ENCODE measurements around the gene ABCF2. TPM values are rescaled to one million over a fixed set of nuclear protein-coding genes. Genes with fewer than 3 reads are reported as not detected.

ABCF2 gene
- total and polyA plus RNA-seq, 2 donors (not counting 1 experiment from before 2014, with no cell fraction given) = 16.1 to 30.2 TPM

- no peak overlapping the region for H3K27ac Mint-ChIP-seq
- peaks cover 9% of the 10 kb centered on the region for H3K27me3 Mint-ChIP-seq
- peaks cover 8% of the 10 kb centered on the region for H4K20me1 ChIP-seq (ENCODE audit: control insufficient read depth, insufficient read depth, low read length, poor library complexity, severe bottlenecking)
- DNase-seq (peak; percentile 68), ATAC-seq (ENCODE audit: low read depth) (peak; percentile 12)
- no peak overlapping the region for H3K27ac ChIP-seq (ENCODE audit: low read length in 2 of 2)
- 39% methylated on average over 3 of the region's 10 CpGs for WGBS (ENCODE audit: insufficient coverage)
- H3K4me3 Mint-ChIP-seq = peak overlapping the region; percentile 81
- no peak for TF ChIP-seq EZH2 (IDR thresholded peaks at IDR 0.05; ENCODE audit: borderline replicate concordance, insufficient read depth, low read depth, low read length, poor library complexity, severe bottlenecking)
- TF ChIP-seq CTCF (IDR thresholded peaks at IDR 0.05) = peak; percentile 79
- ChIA-PET POLR2A (interaction anchor here (1.7 to 1.8 kb wide), 2 partner anchors 12 to 17 kb away, joined by 6 to 13 read pairs; partner anchors contain the start of genes ABCF2 and CHPF2), CTCF (interaction anchor here (0.8 to 4.2 kb wide), 11 partner anchors 8 to 124 kb away, joined by 3 to 34 read pairs (median 4); partner anchors contain the start of genes ABCF2 and CHPF2)
- no peak overlapping the region for H2AFZ ChIP-seq (ENCODE audit: insufficient read depth, low read depth, low read length, poor library complexity, severe bottlenecking)
- peaks cover 0 to 40% (median 17%) of the 10 kb centered on the region in 4 experiments for H3K27me3 ChIP-seq (replicated peaks in 1 of 4; ENCODE audit: control extremely low read depth in 1 of 4, control insufficient read depth in 3 of 4, insufficient read depth in 4 of 4, low read length in 3 of 4)
- H3K4me2 ChIP-seq (replicated peaks; ENCODE audit: low read depth, low read length, poor library complexity, severe bottlenecking) = peak overlapping the region; percentile 99
- peak overlapping the region; percentile 62 for H3K9ac ChIP-seq (ENCODE audit: low read length)
- no peaks in the 10 kb centered on the region for H3K9me3 Mint-ChIP-seq (ENCODE audit: insufficient read depth)
- H3K4me3 ChIP-seq (ENCODE audit: control extremely low read depth in 1 of 5, extremely low read depth in 1 of 5, insufficient read depth in 1 of 5, low read depth in 2 of 5, low read length in 4 of 5) = peak overlapping the region in 3 of 5 experiments; percentile 47 to 55 (median 51)
- intact Hi-C loops (cut with micrococcal nuclease) = loop anchor here (2.0 kb wide), 1 partner anchor 72 kb away; no protein-coding TSS in a partner anchor
- H3K4me1 ChIP-seq (ENCODE audit: control insufficient read depth in 2 of 2, insufficient read depth in 2 of 2, low read length in 2 of 2) = peaks cover 41 to 47% of the 10 kb centered on the region in 2 donors
- H3K9me3 ChIP-seq (ENCODE audit: control extremely low read depth in 1 of 3, control insufficient read depth in 2 of 3, insufficient read depth in 1 of 3, low read length in 2 of 3) = peaks cover 0 to 19% (median 0%) of the 10 kb centered on the region in 3 donors
- peaks cover 0 to 3% of the 10 kb centered on the region in 2 experiments for H3K36me3 ChIP-seq (replicated peaks in 1 of 2; ENCODE audit: control extremely low read depth in 1 of 2, control insufficient read depth in 1 of 2, extremely low read depth in 1 of 2, insufficient read depth in 2 of 2, low read length in 1 of 2)
- no peaks in the 10 kb centered on the region for H3K79me2 ChIP-seq (ENCODE audit: control insufficient read depth, insufficient read depth, low read length)
- H3K4me1 Mint-ChIP-seq = peaks cover 41% of the 10 kb centered on the region
Observed at GRCh38 chr7:151244196-151244840, 17.3 kb upstream of the ABCF2 start.
